Astrocyte (in vitro differentiated cells and primary cell): ENCODE measurements around the gene CEP41.

Experiments
- EZH2 ChIP-seq: IDR thresholded peaks from 2 replicates; pipeline ENCODE4 v1.6.1; 2012; ENCODE audit warnings: mild to moderate bottlenecking, low read length, inconsistent platforms; ENCODE audit not compliant: insufficient read depth
- TF ChIP-seq, protein P1 (sequence below): IDR thresholded peaks from 2 replicates; pipeline ENCODE4 v1.5.1; 2011; ENCODE audit warnings: low read depth, mild to moderate bottlenecking, inconsistent platforms, low read length, moderate library complexity; ENCODE audit not compliant: insufficient read depth

- TF ChIP-seq, protein P1, sequence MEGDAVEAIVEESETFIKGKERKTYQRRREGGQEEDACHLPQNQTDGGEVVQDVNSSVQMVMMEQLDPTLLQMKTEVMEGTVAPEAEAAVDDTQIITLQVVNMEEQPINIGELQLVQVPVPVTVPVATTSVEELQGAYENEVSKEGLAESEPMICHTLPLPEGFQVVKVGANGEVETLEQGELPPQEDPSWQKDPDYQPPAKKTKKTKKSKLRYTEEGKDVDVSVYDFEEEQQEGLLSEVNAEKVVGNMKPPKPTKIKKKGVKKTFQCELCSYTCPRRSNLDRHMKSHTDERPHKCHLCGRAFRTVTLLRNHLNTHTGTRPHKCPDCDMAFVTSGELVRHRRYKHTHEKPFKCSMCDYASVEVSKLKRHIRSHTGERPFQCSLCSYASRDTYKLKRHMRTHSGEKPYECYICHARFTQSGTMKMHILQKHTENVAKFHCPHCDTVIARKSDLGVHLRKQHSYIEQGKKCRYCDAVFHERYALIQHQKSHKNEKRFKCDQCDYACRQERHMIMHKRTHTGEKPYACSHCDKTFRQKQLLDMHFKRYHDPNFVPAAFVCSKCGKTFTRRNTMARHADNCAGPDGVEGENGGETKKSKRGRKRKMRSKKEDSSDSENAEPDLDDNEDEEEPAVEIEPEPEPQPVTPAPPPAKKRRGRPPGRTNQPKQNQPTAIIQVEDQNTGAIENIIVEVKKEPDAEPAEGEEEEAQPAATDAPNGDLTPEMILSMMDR: no peak
- TF ChIP-seq EZH2: no peak
These were observed 88.4 kb downstream of the CEP41 start for GRCh38 chr7:130352194-130353074.
